GM18861 (cell line): ENCODE results near the gene TBX3.
"Not testable (repeated sequence)": the region's sequence is repeated elsewhere in the genome, so short reads cannot be mapped to it uniquely, and the experiment has no call there.

Experiments
- ATAC-seq: cut with Tn5 transposase; IDR thresholded peaks from one replicate; pipeline ENCODE4 v1.9.1; 2021; ENCODE audit not compliant: unreplicated experiment

Gene TBX3

DNA sequence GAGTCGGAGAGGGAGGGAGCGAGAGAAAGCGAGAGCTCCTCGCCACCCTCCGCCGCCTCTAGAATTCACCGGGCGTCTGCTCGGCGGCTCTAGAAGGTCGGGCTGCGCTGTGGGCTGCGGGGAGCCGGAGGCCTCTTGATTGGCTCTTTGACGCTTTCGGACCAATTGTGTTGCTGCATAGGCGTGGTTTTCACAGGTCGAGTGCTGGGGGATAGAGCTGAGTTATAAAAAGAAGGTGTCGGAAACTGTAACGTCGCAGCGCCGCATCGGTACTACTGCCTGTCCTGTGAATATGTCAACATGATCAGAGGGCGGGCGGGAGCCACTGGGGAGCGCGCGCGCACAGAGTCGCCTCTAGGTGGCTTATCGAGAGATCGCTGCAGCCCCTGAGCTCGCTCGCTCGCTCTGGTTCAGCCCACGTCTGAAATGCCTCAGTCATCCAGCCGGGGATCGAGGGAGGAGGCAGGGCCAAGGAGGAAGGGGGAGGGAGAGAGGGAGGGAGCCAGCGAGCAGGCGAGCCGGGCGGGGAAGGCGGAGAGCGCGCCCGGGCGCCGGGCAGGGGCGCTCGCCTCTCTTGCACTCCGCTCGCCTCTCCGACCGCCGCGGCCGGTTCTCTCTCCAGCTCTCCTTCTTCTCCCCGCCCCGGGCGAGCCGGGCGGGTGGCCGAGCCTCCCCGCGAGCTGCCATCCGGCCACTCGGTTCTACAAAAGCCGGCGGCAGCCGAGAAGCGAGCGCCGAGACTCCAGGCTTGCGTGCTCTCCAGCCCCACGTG, at the start of gene TBX3:
Gene TBX3, minus strand, starts transcription at position 78 of the 772 bp plus-strand sequence. CDS start 975 bp downstream, outside the sequence.
- no peak for ATAC-seq

GRCh38 chr12:114732426-114733030, 48.6 kb upstream of the TBX3 start:
- ATAC-seq: no peak

GRCh38 chr12:114729731-114730130, 45.8 kb upstream of the TBX3 start:
- no peak for ATAC-seq

GRCh38 chr12:114726092-114726710, 42.2 kb upstream of the TBX3 start:
- no peak for ATAC-seq

- ATAC-seq: not testable (repeated sequence)
Measured at GRCh38 chr12:114722176-114722575, 38.2 kb upstream of the TBX3 start.

DNA sequence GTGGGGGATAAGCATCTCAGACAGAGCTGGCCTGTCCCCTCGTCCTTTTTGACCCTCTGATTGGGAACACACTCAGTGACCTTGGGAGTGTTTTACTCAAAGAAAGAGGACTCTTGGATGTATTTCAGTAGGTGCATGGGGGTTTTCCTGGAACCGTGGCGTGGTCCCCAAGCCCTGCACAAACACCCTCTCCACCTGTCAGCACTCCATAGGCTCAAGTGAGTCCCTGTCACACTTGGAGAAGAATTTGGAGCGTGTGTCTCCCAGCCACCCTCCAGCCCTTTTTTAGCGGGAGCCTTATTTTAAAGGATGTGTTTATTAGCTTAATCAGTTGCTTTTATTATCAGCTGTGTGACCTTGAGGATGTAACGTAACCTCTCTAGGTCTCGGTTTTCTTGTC, 37.3 kb upstream of the TBX3 start:
- ATAC-seq: no peak

DNA sequence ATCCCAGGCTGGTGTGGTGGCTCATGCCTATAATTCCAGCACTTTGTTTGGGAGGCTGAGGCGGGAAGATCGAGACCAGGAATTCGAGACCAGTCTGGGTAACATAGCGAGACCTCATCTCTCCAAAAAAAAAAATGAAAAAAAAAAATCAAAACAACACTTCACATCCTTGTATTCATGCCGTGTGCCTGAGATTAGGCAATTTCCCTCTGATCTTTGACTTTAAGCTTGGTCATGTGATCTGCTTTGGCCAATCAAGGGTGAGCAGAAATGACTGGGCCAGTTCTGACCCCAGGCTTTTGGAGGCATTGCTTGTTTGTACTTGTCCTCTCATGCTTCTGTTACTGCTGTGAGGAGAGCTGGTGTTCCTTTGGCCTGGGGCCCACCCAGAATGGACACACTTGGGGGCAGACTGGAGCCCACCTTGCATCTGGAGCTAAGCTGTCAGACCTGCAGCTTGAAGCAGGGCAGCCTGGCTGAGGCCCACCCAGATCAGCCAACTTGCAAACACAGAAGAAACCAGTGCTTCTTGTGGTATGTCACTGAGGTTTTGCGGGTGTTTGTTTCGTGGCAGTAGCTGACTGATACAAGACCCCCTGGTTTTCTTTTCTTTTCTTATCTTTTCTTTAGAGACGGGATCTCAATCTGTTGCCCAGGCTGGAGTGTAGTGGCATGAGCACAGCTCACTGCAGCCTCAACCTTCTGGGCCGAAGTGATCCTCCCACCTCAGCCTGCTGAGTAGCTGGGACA, 29.7 kb upstream of the TBX3 start:
- no peak for ATAC-seq

GRCh38 chr12:114711689-114712152, 27.7 kb upstream of the TBX3 start:
- no peak for ATAC-seq

- no peak for ATAC-seq
Measured at GRCh38 chr12:114710151-114710550, 26.2 kb upstream of the TBX3 start.

GRCh38 chr12:114709112-114709511, 25.1 kb upstream of the TBX3 start:
- ATAC-seq: no peak

GRCh38 chr12:114708598-114708997, 24.6 kb upstream of the TBX3 start:
- not testable (repeated sequence) for ATAC-seq

DNA sequence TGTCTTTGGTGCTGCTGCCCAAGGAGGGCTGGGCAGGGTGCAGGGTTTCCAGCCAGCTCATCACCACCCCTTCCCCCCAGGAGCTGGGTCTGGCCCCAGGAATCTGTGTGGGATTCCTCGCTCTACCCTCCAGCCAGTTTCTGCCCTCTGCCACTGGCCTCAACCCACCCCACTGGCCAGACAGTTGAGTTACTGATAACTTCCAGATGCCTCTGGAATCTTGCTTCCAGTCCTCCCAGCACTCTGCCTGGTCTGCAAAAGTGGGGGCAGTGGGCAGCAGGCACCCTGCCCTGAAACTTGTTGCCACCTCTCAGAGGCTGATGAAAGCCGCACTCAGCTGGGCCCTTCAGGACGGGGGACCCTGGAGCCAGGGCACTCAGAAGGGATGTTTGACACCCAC, 20.1 kb upstream of the TBX3 start:
- ATAC-seq: no peak

DNA sequence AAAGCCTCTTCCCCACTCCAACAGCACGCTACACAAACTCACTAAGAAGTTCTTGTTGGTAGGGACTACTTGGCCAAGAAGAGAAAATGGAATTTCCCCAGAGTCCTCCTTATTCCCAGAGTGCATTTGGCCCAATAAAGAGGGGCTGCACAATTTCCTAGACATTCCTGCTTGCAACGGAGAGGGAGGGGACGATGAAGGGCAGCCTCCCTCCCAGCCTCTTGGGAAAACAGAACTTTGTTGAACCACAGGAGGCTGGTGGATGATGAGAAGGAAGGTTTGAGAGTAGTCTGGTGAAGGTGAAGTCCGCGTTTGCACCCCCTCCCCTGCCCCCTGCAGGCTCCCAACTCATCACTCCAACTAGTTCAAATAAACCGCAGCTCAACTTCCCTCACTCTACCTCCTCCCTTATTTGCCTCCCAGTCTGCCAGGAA, 19.1 kb upstream of the TBX3 start:
- no peak for ATAC-seq

DNA sequence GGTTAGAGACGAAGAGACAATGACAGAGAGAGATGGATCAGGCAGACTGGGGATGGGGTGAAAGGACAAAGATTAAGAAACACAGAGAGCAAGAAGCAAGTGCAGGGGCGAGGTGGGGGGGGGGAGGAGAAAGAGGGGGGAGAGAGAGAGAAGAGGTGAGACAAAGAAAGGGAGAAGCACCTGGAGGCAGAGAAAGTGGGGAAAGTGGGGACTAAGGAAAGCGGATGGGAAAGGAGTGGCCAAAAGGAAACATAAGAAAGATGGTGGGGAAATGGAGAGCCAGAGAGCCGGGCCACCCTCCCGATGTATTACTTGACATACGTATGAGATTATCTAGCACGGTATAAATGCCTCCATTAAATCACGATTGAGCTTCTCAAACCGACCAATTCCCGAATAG, 18.5 kb upstream of the TBX3 start:
- ATAC-seq: no peak

- no peak for ATAC-seq
Measured at GRCh38 chr12:114701553-114701952, 17.6 kb upstream of the TBX3 start.

DNA sequence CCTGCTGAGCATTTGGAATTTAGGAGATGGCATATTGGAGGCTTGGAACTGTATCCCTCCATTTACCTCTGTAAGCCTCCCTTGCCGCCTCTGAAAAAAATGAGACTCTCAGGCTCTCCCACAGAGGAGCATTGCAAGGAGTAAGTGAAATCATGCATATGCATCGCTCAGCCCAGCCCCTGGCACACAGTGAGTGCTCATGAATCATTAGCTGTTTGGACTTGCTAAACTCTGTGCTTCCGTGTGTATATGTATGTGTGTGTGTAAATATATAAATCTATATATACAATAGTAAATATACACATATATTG, 17.1 kb upstream of the TBX3 start:
- no peak for ATAC-seq

- ATAC-seq: no peak
Measured at GRCh38 chr12:114700392-114701103, 16.6 kb upstream of the TBX3 start.

GRCh38 chr12:114698566-114699163, 14.7 kb upstream of the TBX3 start:
- no peak for ATAC-seq

DNA sequence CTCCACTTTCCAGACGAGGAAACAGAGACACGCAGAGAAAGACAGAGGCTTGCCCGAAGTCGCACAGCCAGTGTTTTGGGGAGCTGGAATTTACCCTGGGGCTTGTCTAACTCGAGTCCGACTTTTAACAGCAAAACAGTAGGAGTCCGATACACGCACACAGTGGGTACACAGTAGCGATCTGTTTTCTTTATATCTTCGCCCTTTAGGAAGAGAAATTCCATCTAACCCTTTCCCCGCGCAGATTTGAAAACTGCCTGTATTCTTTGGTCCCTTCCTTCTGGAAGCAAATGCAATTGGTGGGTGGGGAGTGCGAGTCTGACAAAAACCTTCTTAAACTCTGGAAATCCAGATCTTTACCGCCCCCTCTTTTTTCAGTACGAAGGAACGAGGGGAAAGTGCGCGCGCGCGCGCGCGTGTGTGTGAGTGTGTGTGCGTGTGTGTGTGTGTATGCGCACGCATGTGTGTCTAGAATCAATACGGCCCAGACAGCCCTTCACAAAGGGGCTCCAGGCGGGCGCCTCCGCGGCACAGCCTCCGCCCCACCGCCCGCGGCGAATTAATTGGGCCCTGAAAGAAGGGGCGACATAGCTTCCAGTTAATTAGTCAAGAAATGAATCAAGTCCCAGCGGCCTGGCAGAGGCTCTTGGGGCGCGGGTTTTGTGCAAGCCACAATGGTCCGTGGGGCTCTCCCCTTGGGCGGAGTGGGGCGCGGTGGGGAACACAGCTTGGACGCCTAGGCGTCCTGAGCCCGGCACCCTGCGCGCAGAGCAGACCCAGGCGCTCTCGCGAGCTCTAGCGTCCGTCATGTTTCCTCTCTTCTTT, 14.0 kb upstream of the TBX3 start:
- no peak for ATAC-seq
